ENCODE data around the gene ICA1L.

Gene ICA1L

GRCh38 chr2:202881570-202881969, 10.0 kb upstream of the ICA1L start:
- H3K27ac ChIP-seq (ENCODE audit: low read length) = no peak overlapping the region
- H3K4me3 ChIP-seq (ENCODE audit: low read length) = no peak overlapping the region
- H3K36me3 ChIP-seq (replicated peaks; ENCODE audit: low read depth, low read length) = peaks cover 18% of the 10 kb centered on the region
- H3K9me3 ChIP-seq (ENCODE audit: insufficient read depth, low read length) = no peaks in the 10 kb centered on the region
- H2AFZ ChIP-seq (ENCODE audit: low read depth, low read length) = no peak overlapping the region
- H3K4me2 ChIP-seq (ENCODE audit: low read length) = no peak overlapping the region
- no peaks in the 10 kb centered on the region for H4K20me1 ChIP-seq (ENCODE audit: insufficient read depth, low read length)
- no peak overlapping the region for H3K9ac ChIP-seq (ENCODE audit: low read length)
- no peaks in the 10 kb centered on the region for H3K79me2 ChIP-seq (ENCODE audit: low read length)
- no peaks in the 10 kb centered on the region for H3K27me3 ChIP-seq (ENCODE audit: low read depth, low read length)
- no peak for TF ChIP-seq EZH2phosphoT487 (IDR thresholded peaks at IDR 0.05; ENCODE audit: low read depth)
- TF ChIP-seq CTCF (IDR thresholded peaks at IDR 0.05; ENCODE audit: low read depth, low read length) = no peak
- H3K4me1 ChIP-seq (ENCODE audit: low read length) = no peaks in the 10 kb centered on the region

GRCh38 chr2:202877699-202878098, 6.1 kb upstream of the ICA1L start:
- H3K9ac ChIP-seq (ENCODE audit: low read length) = no peak overlapping the region
- no peaks in the 10 kb centered on the region for H3K36me3 ChIP-seq (replicated peaks; ENCODE audit: low read depth, low read length)
- no peaks in the 10 kb centered on the region for H3K4me1 ChIP-seq (ENCODE audit: low read length)
- H3K4me2 ChIP-seq (ENCODE audit: low read length) = no peak overlapping the region
- H3K79me2 ChIP-seq (ENCODE audit: low read length) = no peaks in the 10 kb centered on the region
- H3K9me3 ChIP-seq (ENCODE audit: insufficient read depth, low read length) = no peaks in the 10 kb centered on the region
- H2AFZ ChIP-seq (ENCODE audit: low read depth, low read length) = no peak overlapping the region
- TF ChIP-seq EZH2phosphoT487 (IDR thresholded peaks at IDR 0.05; ENCODE audit: low read depth) (no peak), CTCF (IDR thresholded peaks at IDR 0.05; ENCODE audit: low read depth, low read length) (no peak)
- no peaks in the 10 kb centered on the region for H4K20me1 ChIP-seq (ENCODE audit: insufficient read depth, low read length)
- H3K27ac ChIP-seq (ENCODE audit: low read length) = no peak overlapping the region
- H3K27me3 ChIP-seq (ENCODE audit: low read depth, low read length) = no peaks in the 10 kb centered on the region
- H3K4me3 ChIP-seq (ENCODE audit: low read length) = no peak overlapping the region

- no peaks in the 10 kb centered on the region for H3K9me3 ChIP-seq (ENCODE audit: insufficient read depth, low read length)
- peak overlapping the region; percentile 77 for H3K9ac ChIP-seq (ENCODE audit: low read length)
- H3K36me3 ChIP-seq (replicated peaks; ENCODE audit: low read depth, low read length) = no peaks in the 10 kb centered on the region
- peak overlapping the region; percentile 86 for H2AFZ ChIP-seq (ENCODE audit: low read depth, low read length)
- peak overlapping the region; percentile 85 for H3K4me2 ChIP-seq (ENCODE audit: low read length)
- peaks cover 11% of the 10 kb centered on the region for H3K4me1 ChIP-seq (ENCODE audit: low read length)
- H3K79me2 ChIP-seq (ENCODE audit: low read length) = no peaks in the 10 kb centered on the region
- no peaks in the 10 kb centered on the region for H4K20me1 ChIP-seq (ENCODE audit: insufficient read depth, low read length)
- H3K4me3 ChIP-seq (ENCODE audit: low read length) = peak overlapping the region; percentile 92
- peak; percentile 80 for TF ChIP-seq CTCF (IDR thresholded peaks at IDR 0.05; ENCODE audit: low read depth, low read length)
- no peak for TF ChIP-seq EZH2phosphoT487 (IDR thresholded peaks at IDR 0.05; ENCODE audit: low read depth)
- peak overlapping the region; percentile 84 for H3K27ac ChIP-seq (ENCODE audit: low read length)
- no peaks in the 10 kb centered on the region for H3K27me3 ChIP-seq (ENCODE audit: low read depth, low read length)
These were observed 901 bp downstream of the ICA1L start for GRCh38 chr2:202870431-202871299.

- no peak for TF ChIP-seq EZH2phosphoT487 (IDR thresholded peaks at IDR 0.05; ENCODE audit: low read depth)
- TF ChIP-seq CTCF (IDR thresholded peaks at IDR 0.05; ENCODE audit: low read depth, low read length) = no peak
- Histone ChIP-seq H3K4me1 (ENCODE audit: low read length) (peaks cover 8% of the 10 kb centered on the region), H3K4me3 (ENCODE audit: low read length) (no peak overlapping the region), H4K20me1 (ENCODE audit: insufficient read depth, low read length) (no peaks in the 10 kb centered on the region), H3K79me2 (ENCODE audit: low read length) (no peaks in the 10 kb centered on the region), H3K27me3 (ENCODE audit: low read depth, low read length) (no peaks in the 10 kb centered on the region), H2AFZ (ENCODE audit: low read depth, low read length) (no peak overlapping the region), H3K9ac (ENCODE audit: low read length) (no peak overlapping the region), H3K27ac (ENCODE audit: low read length) (no peak overlapping the region), H3K4me2 (ENCODE audit: low read length) (no peak overlapping the region), H3K36me3 (replicated peaks; ENCODE audit: low read depth, low read length) (no peaks in the 10 kb centered on the region), H3K9me3 (ENCODE audit: insufficient read depth, low read length) (no peaks in the 10 kb centered on the region)
These were observed 9.6 kb downstream of the ICA1L start for GRCh38 chr2:202861987-202862386.
